ENCODE results near the gene STARD10.

- TF ChIP-seq CTCF (IDR thresholded peaks at IDR 0.05; ENCODE audit: extremely low read depth in 1 of 2, insufficient read depth in 1 of 2, low read depth in 1 of 2, low read length in 2 of 2) (no peak), POLR2A (IDR thresholded peaks at IDR 0.05; ENCODE audit: low read depth, low read length) (no peak)
Observed at GRCh38 chr11:72823105-72823804, 29.4 kb upstream of the STARD10 start.
